UCSD-AML1 (cell line): ENCODE results near the gene ARFGAP1.

Experiments
- DNase-seq: peaks from one replicate; lab custom pipeline; 2025; ENCODE audit not compliant: unreplicated experiment; lab: John Stamatoyannopoulos, UW

ARFGAP1 gene

GRCh38 chr20:63306673-63307537 is 34.3 kb downstream of the ARFGAP1 start:
- DNase-seq = no peak

GRCh38 chr20:63307538-63308217 is 35.1 kb downstream of the ARFGAP1 start:
- no peak for DNase-seq

- no peak for DNase-seq
These were observed 35.8 kb downstream of the ARFGAP1 start for GRCh38 chr20:63308218-63308911.

GRCh38 chr20:63309261-63310071 is 36.9 kb downstream of the ARFGAP1 start:
- DNase-seq = peak; percentile 28

- no peak for DNase-seq
These were observed 37.8 kb downstream of the ARFGAP1 start for GRCh38 chr20:63310265-63310991.

- DNase-seq = no peak
These were observed 38.7 kb downstream of the ARFGAP1 start for GRCh38 chr20:63311186-63311832.

GRCh38 chr20:63311833-63312243 is 39.2 kb downstream of the ARFGAP1 start:
- DNase-seq = no peak

GRCh38 chr20:63312273-63312672 is 39.7 kb downstream of the ARFGAP1 start:
- no peak for DNase-seq

GRCh38 chr20:63312690-63313348 is 40.2 kb downstream of the ARFGAP1 start:
- DNase-seq = no peak

GRCh38 chr20:63313349-63314014 is 40.9 kb downstream of the ARFGAP1 start:
- no peak for DNase-seq

- no peak for DNase-seq
These were observed 41.4 kb downstream of the ARFGAP1 start for GRCh38 chr20:63314015-63314471.

GRCh38 chr20:63314566-63315239 is 42.1 kb downstream of the ARFGAP1 start:
- no peak for DNase-seq

GRCh38 chr20:63315240-63315689 is 42.7 kb downstream of the ARFGAP1 start:
- no peak for DNase-seq

- DNase-seq = no peak
These were observed 43.3 kb downstream of the ARFGAP1 start for GRCh38 chr20:63315731-63316491.

GRCh38 chr20:63316502-63316921 is 43.9 kb downstream of the ARFGAP1 start:
- no peak for DNase-seq

GRCh38 chr20:63317061-63317460 is 44.4 kb downstream of the ARFGAP1 start:
- no peak for DNase-seq
